ENCODE data around the gene ATG4D. TPM values are rescaled to one million over a fixed set of nuclear protein-coding genes. Genes with fewer than 3 reads are reported as not detected.

The ATG4D gene
- total and polyA plus RNA-seq, 2 experiments from 2014 or later, result 15.1 to 55.5 TPM

- ATAC-seq (peak; percentile 6), DNase-seq (ENCODE audit: low spot score) (peak; percentile 37)
- Mint-ChIP-seq H3K27ac (no peak overlapping the region), H3K9me3 (no peaks in the 10 kb centered on the region), H3K4me3 (peak overlapping the region; percentile 87), H3K36me3 (ENCODE audit: low read depth) (peaks cover 19% of the 10 kb centered on the region; the same call in 2 of the 3 replicates), H3K27me3 (ENCODE audit: insufficient read depth, low read depth, poor library complexity) (peaks cover 6% of the 10 kb centered on the region), H3K4me1 (no peaks in the 10 kb centered on the region)
- Histone ChIP-seq H3K4me2 (peak overlapping the region; percentile 82), H3K9me2 (ENCODE audit: insufficient read depth) (no peaks in the 10 kb centered on the region), H3K27me3 (ENCODE audit: insufficient read depth) (no peaks in the 10 kb centered on the region), H3K36me3 (ENCODE audit: insufficient read depth) (no peaks in the 10 kb centered on the region), H3K4me3 (peak overlapping the region; percentile 85), H3K4me1 (ENCODE audit: insufficient read depth) (no peaks in the 10 kb centered on the region; the same call in 1 of the 2 replicates), H4K20me1 (replicated peaks; ENCODE audit: insufficient read depth) (peaks cover 3% of the 10 kb centered on the region; the same call in 1 of the 2 replicates), H3F3A (replicated peaks; ENCODE audit: low read depth) (0 out of 2 replicates have a peak, but pooled peaks cover 12% of the 10 kb centered on the region), H3K27ac (ENCODE audit: low read depth) (no peak overlapping the region), H3K79me2 (replicated peaks; ENCODE audit: insufficient read depth) (peaks cover 17% of the 10 kb centered on the region), H2AFZ (peak overlapping the region; percentile 69; the same call in 1 of the 2 replicates)
- TF ChIP-seq EZH2phosphoT487 (IDR thresholded peaks at IDR 0.05; ENCODE audit: unreplicated experiment), result no peak
- no peak for TF ChIP-seq CTCF (conservative IDR thresholded peaks at IDR 0.05; ENCODE audit: low read depth in 2 of 2)
- no peak for TF ChIP-seq CREB1 (CRISPR knock-in tag; IDR thresholded peaks at IDR 0.05; ENCODE audit: low read depth)
- TF ChIP-seq REST (IDR thresholded peaks at IDR 0.05; ENCODE audit: unreplicated experiment), result no peak
- TF ChIP-seq ZNF114 (CRISPR knock-in tag; IDR thresholded peaks at IDR 0.05), result no peak
- no peak for TF ChIP-seq ETS1 (IDR thresholded peaks at IDR 0.05)
- no peak for TF ChIP-seq POLR2AphosphoS5 (IDR thresholded peaks at IDR 0.05; ENCODE audit: low read depth)
- no peak for TF ChIP-seq ZNF331 (CRISPR knock-in tag; IDR thresholded peaks at IDR 0.05; ENCODE audit: low read depth)
- TF ChIP-seq ZNF462 (CRISPR knock-in tag; IDR thresholded peaks at IDR 0.05), result no peak
- no peak for TF ChIP-seq JUNB (IDR thresholded peaks at IDR 0.05; ENCODE audit: unreplicated experiment)
- TF ChIP-seq NANOG (IDR thresholded peaks at IDR 0.05; ENCODE audit: borderline replicate concordance), result no peak
- TF ChIP-seq STAT1 (IDR thresholded peaks at IDR 0.05; ENCODE audit: unreplicated experiment), result no peak
- no peak for TF ChIP-seq EZH2 (IDR thresholded peaks at IDR 0.05; ENCODE audit: low read depth, unreplicated experiment)
Observed at GRCh38 chr19:10544242-10544752, 593 bp downstream of the ATG4D start.

All from GM23338 (cell line).